Measurements from ENCODE around the gene CDH4.

CDH4 gene

DNA sequence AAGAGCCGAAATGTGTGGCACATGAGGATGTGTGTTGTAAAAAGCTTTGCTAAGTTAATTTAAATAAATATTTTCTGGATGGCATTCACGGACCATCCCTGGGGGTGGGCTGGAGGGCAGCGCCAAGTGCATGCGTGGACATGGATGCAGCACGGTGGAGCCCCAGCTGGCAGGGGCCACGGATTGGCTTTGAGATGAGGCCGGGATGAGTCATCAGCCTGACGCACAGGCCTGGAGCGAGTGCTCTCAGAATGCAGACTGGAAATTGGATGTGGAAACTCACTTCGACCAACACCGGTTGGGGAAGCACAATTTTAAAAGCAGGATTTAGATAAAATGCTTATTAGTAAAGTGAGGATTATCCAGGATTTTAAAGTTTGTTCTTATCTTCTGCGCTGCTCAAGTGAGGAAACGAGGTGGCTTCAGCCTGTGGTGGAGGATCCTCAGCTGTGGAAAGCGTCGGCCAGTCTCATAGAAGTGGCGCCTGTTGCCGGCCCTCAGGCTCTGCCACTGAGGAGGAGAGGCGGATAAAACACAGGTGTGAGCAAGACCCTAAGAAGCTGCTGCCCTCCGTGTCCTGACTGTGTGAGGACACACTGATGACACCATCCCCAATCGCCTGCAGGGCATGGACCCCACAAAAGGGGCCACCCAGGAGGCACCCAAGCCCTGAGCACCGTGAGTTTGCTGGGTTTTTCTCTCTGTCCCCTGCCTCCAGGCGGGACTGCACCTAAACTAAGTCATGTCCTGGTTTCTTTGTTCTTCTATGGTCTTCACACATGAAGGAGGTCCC is 279.7 kb downstream of the CDH4 start:
- no peak for DNase-seq

DNA sequence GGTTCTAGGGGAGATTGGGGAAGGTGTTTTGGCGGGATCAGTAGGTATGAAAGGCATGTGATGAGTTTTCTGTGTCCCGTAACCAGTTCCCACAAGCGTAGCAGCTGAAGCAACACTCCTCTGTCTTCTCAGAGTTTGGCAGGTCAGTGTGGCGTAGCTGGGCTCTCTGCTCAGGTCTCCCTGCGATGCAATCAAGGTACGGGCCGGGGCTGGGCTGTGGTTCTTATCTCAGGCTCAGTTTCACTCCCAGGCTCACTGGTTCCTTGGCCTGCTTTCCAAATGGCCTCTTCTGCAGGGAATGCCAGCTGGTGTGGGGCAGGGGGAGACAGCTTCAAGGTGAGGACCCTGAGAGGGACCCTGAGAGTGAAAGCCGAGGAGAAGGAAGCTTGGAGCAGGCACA is 280.7 kb downstream of the CDH4 start:
- no peak for DNase-seq

DNA sequence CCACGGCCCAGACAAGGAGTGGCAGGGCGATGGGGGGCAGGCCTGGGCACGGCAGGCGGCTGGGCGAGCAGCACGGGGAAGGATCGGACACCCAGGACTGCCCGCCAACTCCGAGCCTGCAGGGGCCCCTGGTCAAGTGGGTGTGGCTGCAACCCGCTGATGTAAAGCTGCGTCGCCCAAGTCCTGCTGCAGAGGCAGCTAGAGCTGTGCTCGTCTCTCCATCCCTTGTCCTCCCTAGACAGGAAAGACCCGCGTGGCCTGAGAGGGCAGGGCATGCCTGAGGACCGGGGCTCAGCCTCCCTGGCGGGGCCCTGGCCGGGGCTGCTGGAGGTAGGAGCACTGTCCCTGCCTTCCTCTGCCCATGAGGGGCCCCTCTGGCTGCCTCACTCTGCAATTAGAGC is 281.2 kb downstream of the CDH4 start:
- no peak for DNase-seq

DNA sequence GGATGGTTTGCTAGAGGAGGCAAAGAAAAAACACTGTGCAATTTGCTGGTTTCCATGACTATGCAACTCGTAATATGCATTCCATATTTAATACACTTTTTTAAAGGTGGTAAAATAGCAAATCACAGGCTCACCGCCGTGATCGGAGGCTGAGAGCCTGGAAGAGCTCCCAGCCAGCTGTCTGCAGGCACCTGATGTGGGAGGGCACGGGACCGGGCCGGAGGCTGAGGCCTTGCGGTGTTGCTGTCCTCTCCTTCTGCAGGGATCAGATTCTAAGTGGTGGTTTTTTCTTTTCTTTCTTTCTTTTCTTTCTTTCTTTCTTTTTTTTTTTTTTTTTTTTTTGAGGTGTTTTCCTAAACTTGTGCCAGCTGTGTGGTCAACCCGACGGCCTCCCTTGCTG is 282.3 kb downstream of the CDH4 start:
- DNase-seq = no peak

DNA sequence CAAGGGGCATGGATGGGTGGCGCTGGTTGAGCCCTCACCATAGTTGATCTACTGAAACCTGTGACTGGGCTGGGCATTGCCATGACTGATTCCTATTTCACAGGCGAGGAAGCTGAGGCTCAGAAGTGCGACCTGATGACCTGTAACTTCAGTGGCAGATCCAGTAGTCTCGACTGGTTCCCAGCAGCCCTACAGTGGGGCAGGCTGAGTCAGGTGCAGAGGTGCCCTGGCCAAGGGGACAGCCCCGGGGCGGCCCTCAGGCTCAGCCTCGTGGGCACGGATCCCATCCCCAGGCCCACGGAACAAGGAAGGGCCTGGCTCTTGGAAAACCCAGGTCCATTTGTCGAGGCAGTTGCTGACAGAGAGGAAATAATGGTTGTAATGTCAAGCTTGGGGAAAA is 283.0 kb downstream of the CDH4 start:
- DNase-seq = no peak

DNA sequence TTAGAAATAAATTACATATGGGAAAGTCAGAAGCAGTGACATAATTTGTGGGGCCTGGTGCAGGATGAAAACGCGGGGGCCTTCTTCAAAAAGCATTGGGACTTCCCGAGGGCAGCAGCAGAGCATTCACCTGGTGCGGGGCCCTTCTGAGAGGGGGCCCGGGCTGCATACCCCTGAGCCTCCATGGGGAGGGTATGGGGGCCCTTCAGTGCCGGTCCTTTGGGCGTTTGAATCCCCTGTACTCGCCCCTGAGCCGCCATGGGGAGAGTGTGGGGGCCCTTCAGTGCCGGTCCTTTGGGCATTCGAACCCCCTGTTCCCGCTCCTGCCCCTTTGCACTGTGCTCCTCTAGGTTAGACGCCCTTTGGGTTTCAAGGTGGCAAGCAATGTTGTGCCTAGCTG is 283.5 kb downstream of the CDH4 start:
- no peak for DNase-seq

DNA sequence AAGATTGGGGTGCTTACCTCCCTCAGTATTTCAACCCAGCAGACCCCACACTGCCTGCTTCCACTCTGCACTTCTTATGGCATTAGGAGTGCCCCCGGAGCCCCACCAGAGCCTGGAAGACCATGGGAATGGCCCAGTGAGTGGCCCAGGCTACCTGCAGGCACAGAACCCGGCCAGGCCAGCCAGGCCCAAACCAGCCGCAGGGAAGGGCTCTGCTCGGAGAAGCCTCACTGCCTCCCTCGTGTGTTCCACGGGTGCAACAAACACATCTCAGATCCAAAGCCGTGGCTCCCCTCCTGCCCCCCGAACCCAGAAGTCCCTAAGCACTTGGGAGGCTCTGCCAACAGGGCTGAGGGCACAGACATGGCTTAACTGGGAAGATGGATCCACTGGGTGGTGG is 283.9 kb downstream of the CDH4 start:
- no peak for DNase-seq

DNA sequence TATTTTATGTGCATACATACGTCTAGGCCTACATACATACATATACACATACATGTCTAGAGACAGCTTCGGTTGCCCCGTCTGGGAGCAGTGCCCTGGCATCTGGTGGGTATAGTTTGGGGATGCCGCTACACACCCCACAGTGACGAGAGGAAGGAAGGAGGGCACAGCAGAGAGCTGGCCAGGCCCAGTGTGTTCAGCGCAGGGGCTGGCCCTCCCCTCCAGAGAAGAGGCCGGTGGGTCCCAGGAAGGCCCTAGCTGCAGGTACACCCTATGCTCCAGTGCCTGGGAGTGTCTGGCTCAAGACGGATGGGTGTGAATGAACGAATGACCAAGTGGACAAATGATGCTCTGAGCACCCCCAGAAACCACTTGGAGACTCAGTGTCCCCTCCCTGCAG is 284.6 kb downstream of the CDH4 start:
- DNase-seq = no peak

DNA sequence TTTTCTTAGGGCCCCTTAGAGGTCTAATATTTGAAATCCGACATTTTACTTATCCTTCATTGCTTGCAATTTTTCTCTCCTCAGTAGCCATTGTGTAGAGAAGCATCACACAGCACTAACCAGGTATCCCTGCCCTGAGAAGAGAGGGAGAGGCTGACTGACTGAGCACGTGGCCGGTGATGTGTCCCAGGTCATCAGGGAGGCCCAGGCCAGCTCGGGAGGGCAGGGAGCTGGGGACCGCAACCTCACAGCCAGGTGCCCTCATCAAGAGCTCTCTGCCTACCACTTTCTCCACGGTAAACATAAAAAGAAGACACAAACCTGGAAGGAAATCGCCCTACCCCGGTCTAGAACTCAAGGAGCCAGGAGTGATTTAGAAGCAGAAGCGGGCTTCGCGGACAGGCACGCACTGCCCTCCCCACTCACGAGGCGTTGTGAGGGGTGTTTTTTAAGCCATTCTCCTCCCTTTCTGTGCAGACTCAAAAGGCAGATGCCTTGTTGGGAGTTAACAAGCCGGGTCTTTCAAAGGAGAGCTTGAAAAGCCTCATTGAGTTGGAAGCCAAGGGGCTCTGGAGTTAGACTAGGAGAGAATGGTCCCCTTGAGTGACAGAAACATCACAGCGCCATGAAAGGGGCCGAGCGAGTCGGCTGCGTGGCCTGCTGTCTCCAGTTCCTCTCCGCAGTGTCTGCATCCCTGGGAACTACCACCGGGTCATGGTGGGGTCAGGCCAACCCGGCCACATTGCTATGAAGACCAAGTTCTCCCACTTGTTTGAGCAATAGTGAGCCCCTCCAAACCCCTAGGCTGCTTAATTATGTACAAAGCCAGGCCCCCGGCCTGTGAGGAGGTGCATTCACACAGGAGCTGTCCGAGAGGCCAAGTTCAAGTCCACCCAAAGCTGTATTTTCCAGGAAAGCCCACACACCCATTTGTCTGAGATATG is 285.4 kb downstream of the CDH4 start:
- DNase-seq = no peak

DNA sequence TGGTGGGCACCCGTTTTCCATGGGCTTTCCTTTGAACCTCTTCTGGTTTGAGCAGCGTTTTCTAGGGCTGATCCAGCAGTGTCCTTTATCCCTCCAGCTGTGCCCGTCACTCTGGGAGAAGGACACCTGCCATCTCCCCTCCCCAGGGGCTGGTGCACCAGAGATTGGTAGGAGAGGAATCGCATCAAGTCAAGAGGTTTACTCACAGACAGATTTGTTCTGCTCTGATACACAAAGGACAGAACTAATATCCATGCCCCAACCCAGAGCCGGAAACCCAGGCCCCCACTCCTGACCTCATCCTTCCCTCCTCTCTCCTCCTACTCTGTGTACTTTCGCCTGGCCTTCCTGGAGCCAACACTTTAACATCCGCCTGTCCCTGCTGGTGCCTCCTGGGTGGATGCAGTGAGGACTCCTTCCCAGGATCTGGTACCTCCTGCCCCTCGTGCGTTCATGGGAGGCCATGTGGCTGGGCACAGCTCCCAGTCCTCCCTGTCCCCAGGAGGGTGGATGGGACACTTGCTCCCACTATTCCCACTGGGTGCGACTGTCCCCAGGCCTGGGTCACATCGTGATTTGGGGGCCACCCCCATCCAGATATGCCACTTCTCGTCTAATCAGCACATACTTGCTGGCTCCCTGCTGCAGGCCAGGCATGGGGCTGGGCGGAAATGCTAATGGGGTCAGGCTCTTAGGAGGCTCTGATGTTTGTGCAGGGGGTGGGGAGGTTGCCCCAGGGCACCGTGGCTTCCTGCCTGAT is 286.3 kb downstream of the CDH4 start:
- DNase-seq = no peak

DNA sequence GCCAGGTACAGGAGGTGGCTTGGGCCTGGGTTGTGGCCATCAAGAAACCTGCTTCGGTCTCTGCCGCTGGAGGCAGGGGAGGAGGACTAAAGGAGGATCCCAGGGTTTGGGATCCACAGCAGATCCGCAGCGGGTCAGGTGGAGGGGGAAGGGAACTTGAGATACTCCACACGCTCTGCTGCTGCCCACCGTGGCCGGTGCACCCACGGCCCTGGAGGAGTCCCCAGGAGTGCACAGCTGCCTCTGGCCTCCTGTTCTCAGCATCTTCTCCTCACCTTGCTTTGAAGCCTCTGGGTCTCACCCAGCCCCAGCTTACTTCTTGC is 286.8 kb downstream of the CDH4 start:
- DNase-seq = no peak

DNA sequence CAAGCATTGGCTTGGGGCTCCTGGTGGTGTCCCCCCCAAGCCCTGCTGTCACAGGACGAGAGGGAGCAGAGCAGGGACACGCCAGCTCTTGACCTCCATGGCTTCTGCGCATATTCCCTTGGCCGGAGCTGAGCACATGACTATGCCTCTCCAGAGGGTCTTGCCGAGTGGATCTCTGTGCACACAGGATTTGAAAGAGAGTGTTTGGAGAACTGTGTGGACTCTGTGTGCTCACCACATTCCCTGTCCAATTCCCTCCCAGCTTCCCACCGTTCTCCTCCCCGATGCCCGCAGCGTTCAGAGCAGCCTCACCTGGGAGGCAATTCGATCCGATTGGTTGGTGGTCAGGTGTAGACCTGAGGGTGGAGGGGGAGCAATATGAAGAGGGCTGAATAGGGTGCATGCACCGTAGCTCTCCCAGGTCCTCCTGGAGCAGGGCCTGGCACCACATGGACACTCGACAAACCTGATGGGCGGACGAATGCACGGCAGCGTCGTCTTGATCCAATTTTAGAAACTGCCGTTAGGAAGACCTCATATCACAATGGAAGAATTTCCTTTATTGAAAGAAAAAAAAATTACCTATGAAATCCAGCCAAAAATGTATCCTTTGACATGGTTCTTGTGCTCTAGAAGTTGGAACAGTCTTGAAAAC is 287.8 kb downstream of the CDH4 start:
- no peak for DNase-seq

DNA sequence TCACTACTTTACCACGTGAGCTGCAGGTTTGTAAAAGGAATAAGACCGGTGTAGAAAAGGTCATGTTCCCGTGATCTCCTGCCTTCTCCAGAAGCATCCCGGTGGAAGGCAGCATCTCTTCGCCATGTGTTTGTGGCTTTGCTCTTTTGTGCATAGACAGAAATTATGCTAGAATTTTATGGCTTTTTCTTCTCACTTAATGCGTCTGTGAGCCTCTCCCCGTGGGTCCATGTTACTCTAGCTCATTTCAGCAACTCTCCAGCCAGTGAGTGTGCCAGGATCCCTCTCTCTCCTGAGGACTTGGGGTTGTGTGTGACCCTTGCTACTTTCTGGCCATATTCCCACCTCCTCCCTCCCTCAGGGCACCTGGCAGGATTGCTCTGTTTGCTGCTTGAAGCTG is 289.5 kb downstream of the CDH4 start:
- DNase-seq = no peak

DNA sequence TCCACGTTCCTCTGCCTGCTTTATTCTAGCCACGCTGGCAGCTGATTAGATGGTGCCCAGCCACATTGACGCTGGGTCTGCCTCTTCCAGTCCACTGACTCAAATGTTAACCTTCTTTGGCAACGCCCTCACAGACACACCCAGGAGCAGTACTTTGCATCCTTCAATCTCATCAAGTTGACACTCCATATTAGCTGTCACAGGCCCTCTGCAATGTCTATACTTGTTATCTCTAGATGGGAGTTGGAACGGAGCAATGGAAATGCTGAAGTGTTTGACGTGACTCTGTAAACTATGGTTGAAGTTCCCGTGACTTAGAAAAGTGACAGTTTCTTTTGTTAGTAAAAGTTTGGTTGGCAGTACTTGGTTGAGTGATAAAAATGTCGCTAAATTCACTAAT is 291.0 kb downstream of the CDH4 start:
- no peak for DNase-seq

DNA sequence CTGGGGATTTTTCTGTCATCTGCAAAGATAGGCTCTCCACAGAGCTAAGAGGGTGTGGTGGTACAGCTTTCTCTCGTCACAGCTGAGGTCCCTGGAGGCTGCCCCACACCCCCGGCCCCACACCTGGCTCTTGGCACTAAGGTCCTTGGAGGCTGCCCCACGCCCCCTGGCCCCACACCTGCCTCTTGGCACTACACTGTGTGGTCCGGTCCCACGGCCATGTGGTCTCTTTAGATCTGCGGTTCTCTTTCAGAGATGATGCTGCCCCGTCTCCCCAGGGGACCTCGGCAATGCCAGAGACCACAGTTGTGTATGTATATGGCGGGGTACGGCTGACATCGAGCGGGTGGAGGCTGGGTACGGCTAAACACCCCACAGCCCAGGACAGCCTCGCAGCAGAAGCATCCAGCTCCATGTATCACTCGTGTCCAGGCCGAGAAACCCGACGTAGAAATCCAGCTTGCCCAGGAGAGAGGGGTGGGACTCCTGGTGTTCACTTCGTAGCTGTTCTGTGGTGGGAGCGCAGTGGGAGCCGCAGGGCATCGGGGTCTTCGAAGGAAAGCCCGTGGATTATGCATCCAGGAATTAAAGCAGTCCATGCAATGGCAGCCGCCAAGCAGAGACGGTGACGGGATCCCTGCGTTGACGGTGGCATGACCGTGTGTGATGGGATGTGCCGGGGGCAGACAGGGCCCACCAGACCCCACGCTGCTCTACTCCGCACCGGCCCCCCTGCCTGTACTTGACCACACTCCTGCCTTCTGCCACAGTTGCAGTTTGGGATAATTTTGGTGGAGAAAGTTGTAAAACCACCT is 292.1 kb downstream of the CDH4 start:
- no peak for DNase-seq

DNA sequence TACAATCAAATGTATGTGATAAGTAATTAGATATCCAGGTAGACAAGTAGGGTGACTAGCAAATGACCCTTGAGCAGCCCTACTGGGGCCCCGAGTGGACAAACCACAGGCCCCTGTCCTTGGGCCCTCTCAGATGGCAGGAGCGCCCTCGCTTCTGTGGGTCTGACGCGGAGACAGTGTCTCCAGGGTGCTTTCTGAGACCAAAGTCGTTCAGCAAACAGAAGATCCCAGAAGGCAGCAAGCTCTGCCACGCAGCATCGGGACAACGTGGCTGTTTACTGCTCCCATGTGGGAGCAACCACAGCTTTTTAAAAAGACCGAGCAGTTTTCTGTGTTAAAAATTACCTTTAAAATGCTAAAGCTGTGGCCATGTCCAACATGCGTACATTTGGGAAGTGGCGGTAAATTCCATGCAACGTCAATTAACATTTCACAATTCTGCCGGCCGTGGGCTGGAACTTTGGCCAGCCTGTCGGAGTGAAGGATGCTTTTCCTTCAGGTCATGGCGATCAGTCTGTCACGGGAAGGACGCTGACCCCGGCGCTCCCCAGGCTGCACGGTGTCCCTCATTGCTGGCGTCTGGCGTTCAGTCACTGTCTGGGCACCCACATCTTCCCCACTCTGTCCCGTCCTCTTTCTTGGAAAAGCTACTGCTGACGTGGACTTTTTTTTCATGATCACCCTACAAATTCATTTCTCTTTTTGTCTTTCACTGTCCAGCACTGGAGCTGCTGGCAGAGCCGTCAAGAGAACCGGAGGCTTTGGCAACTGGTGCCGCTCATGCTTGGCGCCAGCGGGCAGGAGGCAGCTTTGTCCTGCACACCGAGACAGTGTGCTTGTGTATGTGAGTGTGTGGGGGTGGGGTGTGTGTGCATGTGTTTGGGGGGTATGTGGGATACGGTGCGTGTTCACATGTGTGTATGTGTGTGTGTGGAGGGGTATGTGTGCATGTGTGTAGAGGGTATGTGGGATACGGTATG is 293.1 kb downstream of the CDH4 start:
- DNase-seq = peak in 3 of 56 donors; percentile 9 to 28 (median 23)

DNA sequence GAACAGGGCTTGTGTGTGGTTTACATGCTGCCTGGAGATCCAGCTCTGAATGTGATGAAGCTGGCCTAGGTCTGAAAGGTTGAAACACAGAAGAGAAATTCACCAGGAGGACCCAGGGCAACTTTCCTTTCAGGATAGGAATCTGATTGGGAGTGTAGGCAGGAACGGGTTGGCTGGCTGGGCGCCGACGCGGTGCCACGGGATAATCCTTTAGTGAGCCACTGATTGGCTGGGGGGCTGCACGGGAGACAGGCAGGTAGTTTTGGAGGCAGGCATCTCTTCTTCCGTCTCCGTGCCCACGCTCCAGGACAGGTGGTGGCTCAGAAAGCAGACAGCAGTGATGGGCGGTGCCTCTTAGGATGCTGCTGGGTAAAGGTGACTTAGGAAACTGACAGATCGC is 294.6 kb downstream of the CDH4 start:
- no peak for DNase-seq

DNA sequence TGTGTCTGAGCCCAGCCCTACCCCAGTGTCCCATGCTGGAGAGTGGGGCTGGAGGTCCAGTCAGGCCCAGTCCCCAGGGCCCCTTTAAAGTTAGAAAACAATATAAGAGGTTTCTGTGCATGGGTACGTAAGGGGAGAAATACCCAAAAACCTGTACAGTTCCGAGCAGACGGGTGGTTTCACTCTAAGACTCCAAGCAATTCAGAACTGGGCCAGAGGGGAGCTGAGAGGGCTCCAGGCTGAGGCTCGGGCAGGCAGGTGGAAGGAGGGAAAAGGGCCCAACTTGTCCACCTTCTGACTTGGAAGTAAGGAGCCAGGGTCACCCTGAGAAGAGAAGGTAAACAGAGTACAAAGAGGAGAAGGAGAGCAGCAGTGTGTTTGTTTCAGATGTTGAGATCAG is 296.0 kb downstream of the CDH4 start:
- no peak for DNase-seq

DNA sequence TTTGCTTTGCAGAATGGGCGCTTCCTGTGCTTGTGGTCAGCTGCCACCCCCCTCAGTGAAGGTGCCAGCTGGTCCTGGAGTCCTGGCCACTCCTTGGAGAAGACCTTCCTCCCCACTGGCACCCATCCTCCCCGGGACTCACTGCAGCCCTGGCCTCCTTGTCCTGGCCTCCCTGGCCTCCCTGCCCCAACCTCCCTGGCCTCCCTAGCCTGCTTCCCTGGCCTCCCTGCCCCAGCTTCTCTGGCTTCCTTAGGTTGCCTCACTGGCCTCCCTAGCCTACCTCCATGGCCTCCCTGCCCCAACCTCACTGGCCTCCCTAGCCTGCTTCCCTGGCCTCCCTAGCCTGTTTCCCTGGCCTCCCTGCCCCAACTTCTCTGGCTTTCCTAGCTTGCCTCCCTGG is 297.8 kb downstream of the CDH4 start:
- DNase-seq = no peak
